GM13977 (cell line): ENCODE data around the gene GLTPD2.

Source experiments
- DNase-seq: peaks from one replicate; pipeline ENCODE4 v3.0.0; 2012; ENCODE audit warnings: low spot score
- CTCF ChIP-seq: IDR thresholded peaks from 2 replicates; pipeline ENCODE4 v1.5.1; 2012; ENCODE audit warnings: mild to moderate bottlenecking, control low read depth; ENCODE audit not compliant: insufficient read depth; ENCODE audit errors: extremely low read depth, missing control alignments
- in situ Hi-C: fragments of 300-500 bp; cut with MboI; formaldehyde crosslinking; loops from one replicate; pipeline ENCODE4 v1.12.0; 2022; ENCODE audit warnings: low sequenced_read_pairs, low pct_unique_long_range_greater_than_20kb, mixed read lengths, inconsistent platforms; ENCODE audit not compliant: unreplicated experiment

The GLTPD2 gene

GRCh38 chr17:4812690-4813089 lies 23.9 kb downstream of the GLTPD2 start:
- in situ Hi-C loops = no loop called here
- DNase-seq = no peak

GRCh38 chr17:4815043-4815675 lies 26.4 kb downstream of the GLTPD2 start:
- DNase-seq = no peak
- no peak for TF ChIP-seq CTCF
- in situ Hi-C loops = no loop called here

More at GRCh38 chr17:4812690-4813089, 23.9 kb downstream of the GLTPD2 start:
- TF ChIP-seq CTCF = no peak

GRCh38 chr17:4816826-4817225 lies 28.1 kb downstream of the GLTPD2 start:
- DNase-seq = no peak
- in situ Hi-C loops = no loop called here
- no peak for TF ChIP-seq CTCF

- DNase-seq = no peak
- in situ Hi-C loops = no loop called here
- no peak for TF ChIP-seq CTCF
Observed at GRCh38 chr17:4818276-4818675, 29.5 kb downstream of the GLTPD2 start.

- in situ Hi-C loops = no loop called here
- no peak for TF ChIP-seq CTCF
- no peak for DNase-seq
Observed at GRCh38 chr17:4822835-4823234, 34.1 kb downstream of the GLTPD2 start.

GRCh38 chr17:4823373-4824089 lies 34.8 kb downstream of the GLTPD2 start:
- in situ Hi-C loops = no loop called here
- DNase-seq = no peak
- no peak for TF ChIP-seq CTCF
